ENCODE measurements around the gene ZNF677. TPM values are rescaled to one million over a fixed set of nuclear protein-coding genes. Genes with fewer than 3 reads are reported as not detected.
A peak's percentile ranks its signal among the peaks of the same experiment; 100 is the strongest.
"Not testable (repeated sequence)": the region's sequence is repeated elsewhere in the genome, so short reads cannot be mapped to it uniquely, and the experiment has no call there.

The ZNF677 gene
- total RNA-seq, 1 donor from 2014 or later = 25.5 TPM

GRCh38 chr19:53193535-53194222 is 61.0 kb downstream of the ZNF677 start:
- no peak for DNase-seq (ENCODE audit: low spot score)

GRCh38 chr19:53192771-53193534 is 61.7 kb downstream of the ZNF677 start, which contains the start of gene ZNF665:
Gene ZNF665 (minus strand): TSS chr19:53193358. CDS start chr19:53182898, 10,460 bp downstream.
- peak; percentile 93 for DNase-seq (ENCODE audit: low spot score)

DNA sequence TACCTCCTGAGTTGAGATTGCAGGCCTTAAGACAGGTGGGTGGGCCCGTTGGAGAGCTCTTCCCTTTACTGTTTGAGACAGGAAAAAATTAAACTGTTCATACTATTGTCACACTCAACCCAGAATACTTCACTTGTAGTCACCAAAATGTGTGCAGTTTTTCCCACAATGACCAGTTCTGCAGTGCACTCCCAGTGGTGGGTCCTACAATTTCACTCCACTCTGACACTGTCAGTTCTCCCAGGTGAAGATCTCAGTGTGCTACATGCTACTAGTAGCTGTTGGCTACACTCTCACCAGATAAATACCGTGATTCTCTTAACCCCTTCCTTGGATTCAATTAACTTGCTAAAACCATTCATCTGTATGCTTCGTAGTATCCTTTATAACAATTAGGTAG is 64.4 kb downstream of the ZNF677 start:
- no peak for DNase-seq (ENCODE audit: low spot score)

DNA sequence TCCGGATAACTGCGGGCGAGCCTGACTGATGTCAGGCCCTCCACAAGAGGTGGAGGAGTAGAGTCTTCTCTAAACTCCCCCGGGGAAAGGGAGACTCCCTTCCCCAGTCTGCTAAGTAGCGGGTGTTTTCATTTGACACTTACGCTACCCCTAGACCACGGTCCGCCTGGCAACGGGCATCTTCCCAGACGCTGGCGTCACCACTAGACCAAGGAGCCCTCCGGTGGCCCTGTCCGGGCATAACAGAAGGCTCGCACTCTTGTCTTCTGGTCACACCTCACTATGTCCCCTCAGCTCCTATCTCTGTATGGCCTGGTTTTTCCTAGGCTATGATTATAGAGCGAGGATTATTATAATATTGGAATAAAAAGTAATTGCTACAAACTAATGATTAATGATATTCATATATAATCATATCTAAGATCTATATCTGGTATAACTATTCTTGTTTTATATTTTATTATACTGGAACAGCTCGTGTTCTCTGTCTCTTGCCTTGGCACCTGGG is 64.9 kb downstream of the ZNF677 start:
- DNase-seq (ENCODE audit: low spot score) = not testable (repeated sequence)

Other genes with a start within 250 kb of the ZNF677 start
- gene ERVV-1, start 241.0 kb downstream of the ZNF677 start, total RNA-seq = 0.78 TPM
- gene ERVV-2, start 210.1 kb downstream of the ZNF677 start, total RNA-seq = not detected
- 65.1 TPM for gene ZNF160, start 151.5 kb downstream of the ZNF677 start, total RNA-seq
- gene ZNF415, start 122.0 kb downstream of the ZNF677 start, total RNA-seq = 15.1 TPM
- gene ZNF347, start 95.8 kb downstream of the ZNF677 start, total RNA-seq = 24.1 TPM
- 11.7 TPM for gene ZNF665, start 61.5 kb downstream of the ZNF677 start, total RNA-seq
- gene VN1R2, start 3.4 kb upstream of the ZNF677 start, total RNA-seq = not detected
- not detected for gene VN1R4, start 12.8 kb upstream of the ZNF677 start, total RNA-seq
- gene ZNF845, start 78.9 kb upstream of the ZNF677 start, total RNA-seq = 9.2 TPM
- gene ZNF525, start 110.8 kb upstream of the ZNF677 start, total RNA-seq = 28.2 TPM
- gene ZNF765, start 140.3 kb upstream of the ZNF677 start, total RNA-seq = 11.2 TPM
- 12.7 TPM for gene ZNF761, start 177.1 kb upstream of the ZNF677 start, total RNA-seq
- 6.8 TPM for gene ZNF813, start 212.9 kb upstream of the ZNF677 start, total RNA-seq

All from ureter (tissue), 1 donor.